HG02973 (cell line): Measurements from ENCODE around the gene DOCK8.

Experiments
- ATAC-seq: cut with Tn5 transposase; IDR thresholded peaks from one replicate; pipeline ENCODE4 v1.9.1; 2021; ENCODE audit warnings: moderate library complexity; ENCODE audit not compliant: unreplicated experiment

Gene DOCK8

DNA sequence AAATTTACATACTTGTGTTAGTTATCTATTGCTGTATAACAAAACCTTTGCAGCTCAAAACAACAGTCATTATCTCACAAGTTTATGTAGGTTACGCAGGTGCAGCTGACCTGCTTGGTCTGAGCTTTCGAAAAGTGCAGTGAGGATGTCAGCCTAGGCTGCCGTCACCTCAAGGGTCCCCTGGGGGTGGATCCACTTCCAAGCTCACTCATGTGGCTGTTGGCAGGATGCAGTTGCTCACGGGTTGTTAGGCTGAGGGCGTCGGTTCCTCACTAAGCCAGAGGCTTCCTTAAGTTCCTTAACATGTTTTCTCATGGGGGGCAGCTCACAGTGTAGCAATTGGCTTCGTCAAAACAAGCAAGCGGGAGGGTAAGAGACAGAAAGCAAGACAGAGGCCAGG is 139.8 kb downstream of the DOCK8 start:
- no peak for ATAC-seq

DNA sequence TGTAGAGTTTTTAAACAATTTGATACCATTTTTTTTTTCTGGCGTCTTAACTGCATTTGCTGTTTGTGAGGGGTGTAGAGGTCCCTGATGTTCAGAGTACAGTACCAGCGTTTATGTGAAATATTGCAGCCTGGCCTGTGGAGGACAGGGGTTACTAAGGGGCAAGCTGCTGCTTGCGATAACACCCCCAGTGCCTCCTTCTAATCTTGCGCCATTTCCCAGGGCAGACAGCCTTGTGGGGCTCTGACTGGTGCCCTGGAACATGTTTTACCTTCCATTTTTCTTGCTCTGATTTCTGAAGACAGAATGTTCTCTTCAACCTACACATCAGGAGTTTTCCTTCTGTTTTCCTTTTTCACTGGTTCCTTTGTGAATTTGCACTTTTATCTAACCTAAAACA is 142.9 kb downstream of the DOCK8 start:
- ATAC-seq = no peak

DNA sequence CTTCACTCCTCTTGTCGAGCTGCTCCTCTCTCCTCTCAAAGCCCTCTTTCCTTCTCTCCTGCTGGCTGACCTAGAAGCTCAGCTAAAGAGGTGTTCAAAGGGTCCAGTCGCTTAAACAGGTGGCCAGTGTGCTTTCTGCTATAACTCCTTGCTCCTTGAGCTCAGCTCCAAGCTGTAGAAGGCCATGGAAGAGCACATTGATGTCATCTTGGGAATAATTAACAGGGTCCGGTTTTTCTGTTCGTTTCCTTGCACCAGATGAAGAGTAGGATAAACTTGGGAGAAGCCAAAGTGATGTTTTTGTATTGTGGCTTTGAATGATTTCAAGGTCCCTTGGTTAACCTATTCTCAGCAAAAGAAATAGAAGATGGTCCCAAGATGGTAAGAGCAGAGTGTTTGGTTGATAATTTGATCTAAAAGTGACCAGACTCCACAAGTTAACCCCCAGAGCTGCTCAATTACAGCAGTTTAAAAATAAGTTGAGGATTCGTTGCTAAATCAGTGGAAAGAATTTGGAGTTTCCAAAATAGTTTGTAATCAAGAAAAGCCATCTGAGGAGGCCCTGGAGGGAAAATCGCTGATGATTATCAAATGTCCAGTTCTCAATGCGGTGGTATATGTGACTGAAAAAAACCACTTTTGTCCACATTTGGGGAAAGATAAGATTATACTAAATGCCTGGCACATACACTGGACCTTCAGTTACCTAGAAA is 148.1 kb downstream of the DOCK8 start:
- no peak for ATAC-seq

DNA sequence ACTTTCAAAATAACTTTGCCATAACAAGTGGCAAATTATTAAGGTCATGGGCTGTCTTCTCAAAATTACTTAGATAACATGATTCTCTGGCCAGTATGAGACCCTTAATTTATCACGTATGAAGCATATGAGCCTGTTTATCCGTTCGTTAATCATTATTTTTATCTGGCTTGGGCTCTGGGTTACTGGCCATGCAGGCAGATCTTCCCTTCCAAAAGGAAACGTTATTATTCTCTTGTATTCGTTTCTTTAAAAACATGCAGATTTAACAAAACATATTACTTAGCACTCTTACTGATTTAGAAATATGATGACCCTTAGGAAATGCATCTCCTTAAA is 148.6 kb downstream of the DOCK8 start:
- ATAC-seq = no peak

DNA sequence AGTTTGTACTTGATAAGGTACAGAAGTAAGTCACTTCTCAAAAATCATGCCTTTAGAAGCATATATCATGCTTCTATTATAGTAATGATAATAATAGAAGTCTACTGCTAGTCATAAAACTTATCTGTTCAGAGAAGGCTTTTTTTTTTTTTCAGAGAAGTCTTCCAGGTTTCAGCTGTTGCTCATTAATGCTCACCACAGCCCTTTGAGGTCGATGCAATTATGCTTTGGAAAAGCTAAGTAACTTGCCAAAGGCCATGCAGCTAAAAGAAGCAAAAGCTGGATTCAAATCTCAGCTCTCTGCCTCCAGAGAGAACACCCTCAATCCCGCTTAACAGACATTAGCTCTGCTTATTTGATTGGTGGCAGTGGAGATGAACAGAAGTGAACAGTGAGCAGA is 150.8 kb downstream of the DOCK8 start:
- no peak for ATAC-seq

DNA sequence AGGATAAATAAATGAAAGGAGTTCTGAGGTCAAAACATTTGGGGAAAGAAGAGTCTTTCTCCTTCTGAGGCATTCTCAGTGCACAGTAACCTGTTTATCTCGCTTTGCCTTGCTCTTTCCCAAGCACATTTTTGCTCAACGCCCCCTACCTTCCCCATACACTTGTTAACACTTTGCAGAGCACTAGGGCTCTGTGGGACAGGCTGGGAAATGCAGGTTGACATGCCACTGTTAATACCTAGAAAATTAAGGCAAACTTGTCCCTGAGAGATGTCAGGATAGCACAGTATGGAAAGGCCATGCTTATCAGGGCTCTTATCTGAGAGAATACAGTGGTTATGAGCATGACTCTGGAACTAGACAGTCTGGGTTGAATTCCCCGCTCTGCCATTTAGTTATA is 152.0 kb downstream of the DOCK8 start:
- no peak for ATAC-seq

DNA sequence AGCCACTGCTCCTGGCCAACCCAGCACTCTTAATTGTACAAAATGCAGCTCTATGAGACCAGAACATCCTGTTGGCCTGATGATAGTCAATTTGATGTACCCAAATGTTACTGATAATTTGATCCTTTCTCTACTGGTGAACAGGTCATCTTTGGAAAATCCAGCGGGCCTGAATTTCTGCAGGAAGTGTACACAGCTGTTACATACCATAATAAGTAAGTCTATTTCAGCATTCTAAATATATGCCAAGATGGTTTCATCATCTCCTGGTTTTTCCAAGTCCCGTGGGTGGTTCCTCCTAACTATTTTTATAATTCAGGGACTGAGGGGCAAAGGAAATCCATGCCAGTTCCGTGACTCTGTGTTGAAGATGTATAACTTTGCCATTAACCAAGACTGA is 155.4 kb downstream of the DOCK8 start:
- ATAC-seq = no peak

DNA sequence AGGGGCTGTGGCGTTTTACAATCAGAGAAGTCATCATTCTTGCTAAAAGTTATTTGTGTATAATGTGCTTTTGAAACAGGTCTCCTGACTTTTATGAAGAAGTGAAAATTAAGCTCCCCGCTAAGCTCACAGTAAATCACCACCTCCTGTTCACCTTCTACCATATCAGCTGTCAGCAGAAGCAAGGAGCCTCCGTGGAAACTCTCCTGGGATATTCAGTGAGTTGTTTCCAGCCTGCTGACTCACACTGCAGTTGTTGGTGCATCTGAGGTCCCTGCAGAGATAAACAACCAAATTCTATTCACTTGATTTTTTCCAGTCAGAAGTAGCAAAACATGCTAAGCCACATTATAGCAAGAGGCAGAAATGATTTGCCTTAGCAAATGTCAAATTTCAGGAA is 156.7 kb downstream of the DOCK8 start:
- no peak for ATAC-seq

DNA sequence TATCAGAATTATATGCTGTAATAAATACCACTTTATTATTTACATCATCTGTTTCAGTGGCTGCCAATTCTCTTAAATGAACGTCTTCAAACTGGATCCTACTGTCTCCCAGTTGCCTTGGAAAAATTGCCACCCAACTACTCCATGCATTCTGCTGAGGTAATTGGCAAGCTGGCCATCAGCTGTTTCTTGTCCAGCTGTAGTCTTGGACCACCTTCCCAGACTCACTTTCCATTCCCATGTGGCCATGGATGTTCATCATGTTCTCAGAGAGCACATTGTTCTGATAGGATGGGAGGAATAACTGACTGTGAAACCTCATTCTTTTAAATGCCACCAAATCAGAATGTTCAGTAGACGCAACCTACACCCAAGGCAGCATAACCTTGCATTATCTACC is 157.5 kb downstream of the DOCK8 start:
- no peak for ATAC-seq

DNA sequence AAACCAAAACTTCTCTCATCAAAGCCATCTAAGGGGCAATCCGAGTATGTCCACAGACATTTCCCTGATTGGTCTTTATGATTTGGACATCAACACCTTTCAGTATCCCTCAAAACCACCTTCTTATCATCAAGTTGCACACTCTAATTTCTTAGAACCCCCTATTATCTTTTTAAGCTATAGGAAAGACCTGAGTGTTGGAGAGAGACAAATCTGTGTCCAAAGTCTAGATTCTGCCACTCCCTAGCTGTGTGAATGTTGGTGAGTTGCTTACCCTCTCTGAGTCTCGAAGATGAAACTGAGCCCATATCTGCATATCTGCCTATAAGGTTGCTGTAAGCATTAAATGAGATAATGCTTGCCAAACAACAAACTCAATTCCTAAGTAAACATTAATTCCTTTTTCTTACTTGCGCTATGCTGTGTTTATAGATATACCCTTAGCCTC is 159.1 kb downstream of the DOCK8 start:
- no peak for ATAC-seq

DNA sequence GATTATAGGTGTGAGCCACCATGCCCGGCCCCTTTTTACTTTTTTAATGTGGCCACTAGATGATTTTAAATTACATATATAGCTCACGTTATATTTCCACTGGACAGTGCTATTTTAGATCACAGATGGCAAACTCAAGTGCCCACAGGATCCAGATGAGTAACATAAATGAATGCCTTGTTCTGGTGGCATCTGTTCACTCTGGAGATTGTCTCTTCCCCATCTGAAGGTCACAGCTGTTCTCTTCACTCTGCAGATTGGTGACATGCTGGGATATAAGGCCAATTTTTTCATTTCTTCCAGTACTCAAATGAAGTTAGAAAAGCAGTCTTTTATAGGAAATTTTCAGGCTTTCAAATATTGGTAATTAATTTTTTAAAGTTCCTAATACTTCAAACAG is 160.1 kb downstream of the DOCK8 start:
- ATAC-seq = no peak

DNA sequence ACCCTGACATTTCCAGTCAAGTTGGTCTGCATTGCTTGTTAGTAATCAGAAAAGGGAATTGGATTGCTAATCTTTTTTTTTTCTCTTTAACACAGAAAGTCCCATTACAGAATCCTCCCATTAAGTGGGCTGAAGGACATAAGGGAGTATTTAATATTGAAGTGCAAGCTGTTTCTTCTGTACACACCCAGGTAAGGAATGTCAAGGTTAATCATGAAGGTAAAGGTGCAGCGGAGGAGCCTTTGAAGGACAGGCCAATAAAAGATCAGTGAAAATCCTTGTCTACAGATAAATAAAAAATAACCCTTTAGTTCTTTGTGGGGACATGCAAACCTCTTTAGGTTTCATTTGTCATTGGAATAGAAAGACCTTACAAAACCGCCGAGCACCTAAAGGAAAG is 161.4 kb downstream of the DOCK8 start:
- ATAC-seq = no peak

DNA sequence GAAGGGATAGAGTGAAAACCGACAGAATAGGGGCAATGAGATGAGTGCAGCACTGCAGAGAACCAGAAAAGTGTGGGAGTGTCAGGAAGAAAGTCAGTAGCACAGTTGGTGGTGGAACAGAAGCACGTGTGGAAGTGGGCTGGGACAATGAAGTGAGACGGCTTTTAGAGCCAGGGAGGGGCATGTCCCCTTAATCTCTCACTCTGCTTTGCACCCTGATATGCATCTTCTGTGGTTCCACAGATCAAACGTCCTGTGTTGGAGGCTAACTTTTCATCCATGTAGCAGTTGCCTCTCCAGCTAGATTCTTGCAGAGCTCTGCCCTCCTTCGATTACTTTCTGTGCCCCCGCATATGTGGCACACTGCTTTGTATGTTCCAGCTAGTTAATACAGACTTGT is 163.6 kb downstream of the DOCK8 start:
- ATAC-seq = no peak

DNA sequence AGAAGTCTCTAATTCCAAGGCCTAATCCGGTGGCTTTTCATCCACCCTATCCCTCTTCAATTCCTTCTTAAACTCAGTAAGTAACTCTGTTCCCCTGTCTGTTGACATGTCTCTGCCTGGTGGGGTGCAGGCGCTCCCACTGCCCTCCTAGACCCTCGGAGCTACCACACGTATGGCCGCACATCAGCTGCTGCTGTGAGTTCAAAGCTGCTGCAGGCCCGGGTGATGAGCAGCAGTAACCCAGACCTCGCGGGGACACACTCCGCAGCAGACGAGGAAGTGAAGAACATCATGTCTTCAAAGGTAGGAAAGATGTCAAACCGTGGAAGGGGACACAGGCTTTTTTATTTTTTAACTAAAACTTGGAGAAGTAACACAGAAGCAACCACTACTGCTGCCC is 167.7 kb downstream of the DOCK8 start:
- no peak for ATAC-seq

DNA sequence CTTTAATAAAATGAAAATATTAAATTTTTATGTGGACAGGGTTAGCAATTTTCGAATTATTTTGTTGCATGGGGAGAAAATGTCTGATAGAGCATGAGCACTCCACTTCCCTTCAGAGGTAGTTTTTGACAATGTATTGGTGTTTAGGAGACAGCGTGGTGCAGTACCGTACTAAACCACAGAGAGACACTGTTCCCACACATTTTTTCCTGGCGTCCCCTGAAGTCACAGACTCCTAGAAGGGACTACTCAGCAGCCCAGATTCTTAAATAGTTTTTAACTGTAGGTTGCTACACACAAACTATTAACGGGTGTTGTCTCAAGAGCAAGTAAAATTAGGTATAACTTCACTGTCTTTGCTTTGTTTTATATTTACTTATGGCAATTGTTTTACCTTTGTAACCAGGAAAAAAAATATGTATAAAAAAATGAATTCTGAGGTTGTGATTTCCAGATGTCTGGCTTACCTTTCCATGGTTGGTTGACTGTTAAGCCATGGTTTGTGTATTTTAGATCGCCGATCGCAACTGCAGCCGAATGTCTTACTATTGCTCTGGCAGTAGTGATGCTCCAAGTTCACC is 171.2 kb downstream of the DOCK8 start:
- no peak for ATAC-seq

DNA sequence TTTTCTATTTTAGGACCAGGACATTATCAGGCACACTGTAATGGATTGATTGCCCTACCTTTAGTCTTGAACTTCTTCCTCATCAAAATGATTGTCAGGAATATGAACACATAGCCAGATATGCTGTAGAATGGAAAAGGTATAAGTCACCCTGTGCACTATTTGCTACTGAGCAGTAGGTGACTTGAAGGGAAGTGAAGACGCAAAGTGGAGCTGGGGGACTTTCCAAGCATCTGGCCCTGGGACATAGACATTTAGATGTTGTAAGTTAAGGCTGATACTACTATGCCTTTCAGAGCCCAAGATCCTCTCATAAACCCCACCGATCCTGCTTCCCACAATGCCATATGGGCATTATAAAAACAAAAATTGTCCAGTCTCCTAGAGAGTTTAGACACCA is 174.5 kb downstream of the DOCK8 start:
- ATAC-seq = no peak

DNA sequence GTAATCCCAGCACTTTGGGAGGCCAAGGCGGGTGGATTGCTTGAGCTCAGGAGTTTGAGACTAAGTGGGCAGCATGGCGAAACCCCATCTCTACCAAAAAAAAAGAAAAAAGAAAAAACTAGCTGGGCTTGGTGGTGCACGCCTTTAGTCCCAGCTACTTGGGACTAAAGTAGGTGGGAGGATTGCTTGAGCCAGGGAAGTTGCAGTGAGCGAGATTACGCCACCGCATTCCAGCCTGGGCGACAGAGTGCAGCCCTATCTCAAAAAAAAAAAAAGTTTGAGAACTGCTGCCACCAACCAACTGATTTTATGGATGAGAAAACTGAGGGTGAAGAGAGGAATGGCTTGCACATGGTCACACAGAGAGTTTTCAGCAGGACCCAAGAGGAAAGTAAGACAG is 175.1 kb downstream of the DOCK8 start:
- ATAC-seq = no peak

DNA sequence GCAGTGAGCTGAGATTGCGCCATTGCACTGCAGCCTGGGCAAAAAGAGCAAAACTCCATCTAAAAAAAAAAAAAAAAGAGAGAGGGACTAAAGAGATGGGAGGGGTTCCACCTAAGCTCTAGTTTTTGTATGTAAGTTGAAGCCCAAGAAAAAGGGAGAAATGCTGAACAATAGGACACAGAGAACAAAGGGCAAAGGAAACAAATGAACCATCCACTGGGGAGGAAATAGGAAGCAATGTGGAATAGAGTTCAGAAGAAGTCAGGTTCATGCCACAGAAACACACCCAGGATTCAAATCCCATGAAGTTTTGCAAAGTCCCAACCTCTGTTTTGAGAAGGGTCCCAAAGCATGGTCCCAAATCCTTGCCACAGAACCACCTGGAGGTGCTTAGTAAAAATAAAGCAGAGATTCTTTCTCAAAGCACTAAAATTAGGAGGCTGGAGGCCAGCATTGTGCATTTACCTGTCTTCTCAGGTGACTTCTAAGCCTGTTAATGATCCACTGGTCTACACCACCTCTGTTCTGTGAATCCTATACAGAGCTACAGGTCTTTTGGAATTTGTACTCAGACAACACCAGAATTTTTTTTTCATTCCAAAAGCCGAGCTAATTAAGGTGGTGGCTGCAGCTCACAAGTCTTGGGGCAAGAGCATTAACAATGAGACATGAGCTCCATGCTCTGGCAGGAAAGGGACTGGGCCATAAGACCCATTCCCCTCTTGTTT is 177.6 kb downstream of the DOCK8 start:
- no peak for ATAC-seq

DNA sequence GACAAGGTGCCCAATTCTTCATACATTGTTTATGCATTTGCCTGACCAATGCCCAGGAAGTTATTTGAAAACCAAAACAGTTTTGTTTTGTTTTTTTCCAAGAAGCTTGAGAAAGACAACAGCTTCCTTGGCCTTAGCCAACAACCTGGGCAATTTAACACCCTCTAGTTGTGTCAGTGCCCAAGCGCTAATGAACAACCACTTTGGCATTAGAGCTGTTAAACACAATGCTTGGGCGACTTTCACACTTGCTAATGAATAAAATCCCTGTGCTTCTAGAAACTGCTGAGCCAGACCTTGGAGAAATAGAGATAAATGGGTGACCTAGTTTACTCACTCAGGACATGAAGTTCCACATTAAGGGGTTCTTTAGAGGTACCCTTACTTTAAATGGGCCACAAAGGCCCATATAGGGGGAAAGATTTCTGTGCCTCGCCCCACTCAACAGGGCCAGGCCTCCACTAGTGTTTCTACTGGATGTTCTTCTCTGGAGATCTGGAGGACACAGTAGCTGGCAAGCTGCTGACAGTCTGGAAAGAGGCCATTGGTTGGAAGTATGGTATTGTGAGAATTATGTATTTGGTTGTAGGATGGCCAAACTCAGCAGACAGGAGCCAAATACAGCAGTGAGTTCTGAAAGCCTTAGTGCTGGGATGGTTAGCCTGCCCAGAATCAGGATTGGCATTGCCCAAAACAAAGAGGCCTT is 179.8 kb downstream of the DOCK8 start:
- no peak for ATAC-seq

DNA sequence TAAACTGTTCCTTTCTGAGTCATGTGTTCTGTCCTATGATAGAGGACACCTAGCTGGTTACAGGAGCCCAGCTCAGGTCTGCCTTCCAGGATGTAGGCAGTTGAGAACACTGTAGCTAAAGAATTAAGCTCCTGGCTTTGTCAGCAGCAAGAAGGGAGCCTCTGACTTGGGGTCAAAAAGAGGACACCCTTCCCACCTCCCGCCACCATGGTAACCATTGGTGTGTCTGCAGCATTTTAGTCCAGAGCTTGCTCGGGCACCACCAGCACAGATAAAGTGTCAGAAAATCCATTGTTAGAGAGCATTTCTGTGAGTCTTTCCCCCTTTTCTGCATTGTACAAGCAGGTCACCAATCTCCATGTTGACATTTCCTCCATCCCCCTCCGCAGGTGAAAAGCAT is 181.7 kb downstream of the DOCK8 start:
- ATAC-seq = no peak

DNA sequence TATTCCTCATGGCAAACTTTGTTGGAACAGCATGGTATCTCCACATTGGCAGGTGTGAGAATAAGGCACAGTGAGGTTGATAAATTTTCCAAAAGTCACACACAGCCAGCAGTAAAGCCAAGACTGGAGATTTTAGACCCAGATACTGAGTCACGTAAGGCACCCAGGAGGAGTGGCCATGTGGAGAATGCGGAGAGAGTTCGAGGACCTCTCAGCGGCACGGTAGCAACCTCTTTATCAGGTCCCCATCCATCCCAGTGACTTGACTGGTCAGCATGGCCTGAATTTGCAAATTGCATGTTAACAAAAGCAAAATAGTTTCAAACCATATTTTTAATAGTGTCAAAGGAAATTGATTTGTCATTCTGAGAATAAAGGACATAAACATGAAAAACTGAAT is 183.4 kb downstream of the DOCK8 start:
- no peak for ATAC-seq

DNA sequence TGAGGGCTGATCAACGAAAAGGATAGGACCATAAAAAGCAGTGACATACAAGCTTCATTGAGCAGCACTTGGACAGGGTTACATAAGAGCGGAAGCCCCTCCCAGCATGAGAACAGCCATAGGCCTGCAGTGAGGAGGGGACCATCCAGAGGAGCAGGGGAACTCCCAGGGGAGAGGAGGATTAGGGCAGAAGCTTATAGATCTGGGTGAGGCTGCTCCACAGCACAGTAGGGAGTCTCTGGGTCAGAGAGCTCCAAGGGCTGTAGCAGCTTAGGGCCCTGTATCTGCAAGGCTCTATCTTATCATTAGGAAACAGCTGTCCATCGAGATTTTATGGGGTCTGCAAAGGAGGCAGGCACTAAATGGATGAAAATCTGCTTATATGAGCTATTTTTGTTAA is 186.6 kb downstream of the DOCK8 start:
- no peak for ATAC-seq
